GM12878 (cell line): ENCODE results near the gene TRIM72.

Source experiments
- CTCF ChIP-seq, 3 experiments: IDR thresholded peaks in 2 of 3; conservative IDR thresholded peaks in 1 of 3; 2 replicates each; pipeline ENCODE4 v1.5.1; 2011; ENCODE audit warnings: low read depth in 3 of 3, low read length in 3 of 3, mild to moderate bottlenecking in 3 of 3, control low read depth in 2 of 3, moderate library complexity in 2 of 3, inconsistent platforms in 1 of 3, mixed read lengths in 1 of 3; ENCODE audit not compliant: control insufficient read depth in 2 of 3, insufficient read depth in 1 of 3; ENCODE audit errors: extremely low read depth in 1 of 3
- POLR2A ChIP-seq: IDR thresholded peaks from 2 replicates; pipeline ENCODE4 v1.6.1; 2011; ENCODE audit warnings: low read depth, mild to moderate bottlenecking, low read length
- POLR2AphosphoS5 ChIP-seq: IDR thresholded peaks from 2 replicates; pipeline ENCODE4 v1.6.1; 2011; ENCODE audit warnings: mild to moderate bottlenecking, low read length, inconsistent platforms
- SUZ12 ChIP-seq: fragments of 200-600 bp; sonication (generic); IDR thresholded peaks from one replicate; pipeline ENCODE4 v1.6.1; 2018; ENCODE audit warnings: antibody characterized with exemption, mild to moderate bottlenecking; ENCODE audit not compliant: unreplicated experiment

- no peak for TF ChIP-seq CTCF (IDR thresholded peaks at IDR 0.05 in 2 of 3, conservative IDR thresholded peaks at IDR 0.05 in 1 of 3; ENCODE audit: control insufficient read depth in 2 of 3, extremely low read depth in 1 of 3, insufficient read depth in 1 of 3, low read depth in 3 of 3, low read length in 3 of 3)
- no peak for TF ChIP-seq SUZ12
- TF ChIP-seq POLR2A: no peak
- no peak for TF ChIP-seq POLR2AphosphoS5
Measured at GRCh38 chr16:31206776-31207175, 7.1 kb upstream of the TRIM72 start.
